Activated naive CD8-positive, alpha-beta T cell treated with anti-CD3 and anti-CD28 coated beads, Interleukin-2, amount 50 U/mL, for 16 hours (primary cell): ENCODE data around the gene RGS1.

Source experiments
- DNase-seq: peaks from one replicate; pipeline ENCODE4 v3.0.0-alpha.2; 2020; ENCODE audit warnings: low read depth, low spot score

Gene RGS1

DNA sequence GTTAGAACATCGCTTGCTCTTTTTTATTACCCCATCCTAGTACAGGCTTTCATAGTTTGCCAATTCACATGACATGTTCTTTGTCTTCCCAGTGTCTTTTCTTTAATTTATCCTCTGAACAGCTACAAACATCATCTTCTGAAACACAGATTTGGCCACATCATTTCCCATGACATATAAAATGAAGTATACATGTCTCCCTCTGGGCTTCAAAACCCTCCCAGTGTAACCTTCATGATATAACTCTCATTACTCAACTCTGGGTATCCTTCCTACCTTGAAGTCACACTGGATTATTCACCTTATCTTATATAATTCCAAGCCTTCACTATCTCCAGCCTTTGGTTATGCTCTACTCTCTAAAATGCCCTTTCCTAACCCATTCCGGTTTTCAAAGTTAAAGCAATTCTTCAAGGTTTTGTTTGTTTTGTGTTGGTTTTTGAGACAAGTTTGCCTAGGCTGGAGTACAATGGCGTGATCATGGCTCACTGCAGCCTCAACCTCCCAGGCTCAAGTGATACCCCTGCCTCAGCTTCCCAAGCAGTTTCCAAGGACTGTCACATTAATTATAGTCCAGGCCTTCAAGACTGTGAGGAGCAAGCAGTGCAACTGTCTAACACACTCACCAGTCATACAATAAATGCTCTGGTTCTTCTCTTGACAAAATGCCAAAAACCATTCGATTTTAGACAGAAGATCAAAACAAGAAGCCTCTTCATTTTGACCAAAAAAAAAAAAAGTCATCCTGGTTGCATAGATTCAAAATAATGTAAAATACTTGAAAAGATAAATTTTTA is 5.8 kb downstream of the RGS1 start:
- DNase-seq, result no peak

DNA sequence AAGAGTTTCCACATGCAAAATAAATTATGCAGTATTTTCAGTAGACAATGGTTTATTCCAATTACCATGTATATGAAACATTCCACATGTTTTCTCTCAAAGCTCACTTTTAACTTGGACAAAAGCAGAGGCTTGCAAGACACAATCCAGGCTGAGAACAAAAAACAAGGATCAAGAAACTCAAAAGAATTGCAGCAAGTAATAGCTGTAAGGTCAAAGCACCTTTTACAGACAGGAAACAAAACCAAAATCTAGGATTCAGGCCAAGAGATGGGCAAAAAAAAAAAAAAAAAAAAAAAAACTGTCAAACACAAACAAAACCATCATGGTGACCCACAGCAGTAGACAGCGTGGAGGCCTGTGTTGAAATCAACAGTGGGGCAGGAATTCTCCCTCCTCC is 9.3 kb downstream of the RGS1 start:
- DNase-seq, result no peak

DNA sequence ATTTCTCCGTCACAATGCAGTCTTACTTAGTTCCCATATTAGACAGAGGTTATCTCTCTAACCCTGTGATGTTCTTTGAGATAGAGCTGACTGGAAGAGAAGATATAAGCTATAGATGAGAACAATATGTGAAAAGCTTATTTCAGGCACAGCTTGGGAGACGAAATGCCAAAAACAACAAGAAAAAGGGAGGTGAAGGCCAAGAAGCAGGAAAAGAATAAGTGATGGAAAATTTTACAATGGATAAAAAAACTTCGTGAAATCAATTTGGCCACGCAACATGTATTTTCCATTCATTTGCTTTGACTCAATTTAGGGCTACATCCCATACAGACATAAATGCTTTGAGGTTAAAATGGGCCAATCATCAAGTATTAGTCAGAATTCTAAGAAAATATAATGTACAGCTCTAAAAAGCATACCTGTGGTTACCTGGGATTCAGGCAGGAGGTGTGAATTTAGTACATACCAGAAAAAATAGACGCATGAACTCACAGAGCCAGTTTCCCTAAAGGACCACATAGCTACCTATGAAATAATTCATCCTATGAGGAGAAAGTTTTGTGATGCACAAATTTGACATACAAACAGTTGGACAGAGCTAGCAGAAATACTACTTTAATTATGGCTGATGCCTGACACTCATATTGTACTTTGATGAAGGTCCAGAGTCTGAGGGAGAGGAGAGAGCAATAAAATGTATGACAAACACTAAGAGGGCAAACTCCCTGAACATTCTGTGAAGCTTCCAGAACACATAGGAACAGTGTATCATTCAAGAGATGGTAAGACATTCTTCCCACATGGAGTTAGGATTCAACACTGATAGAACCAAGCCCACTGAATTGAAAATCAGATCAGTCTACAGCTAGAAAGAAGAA is 12.1 kb downstream of the RGS1 start:
- DNase-seq, result no peak

DNA sequence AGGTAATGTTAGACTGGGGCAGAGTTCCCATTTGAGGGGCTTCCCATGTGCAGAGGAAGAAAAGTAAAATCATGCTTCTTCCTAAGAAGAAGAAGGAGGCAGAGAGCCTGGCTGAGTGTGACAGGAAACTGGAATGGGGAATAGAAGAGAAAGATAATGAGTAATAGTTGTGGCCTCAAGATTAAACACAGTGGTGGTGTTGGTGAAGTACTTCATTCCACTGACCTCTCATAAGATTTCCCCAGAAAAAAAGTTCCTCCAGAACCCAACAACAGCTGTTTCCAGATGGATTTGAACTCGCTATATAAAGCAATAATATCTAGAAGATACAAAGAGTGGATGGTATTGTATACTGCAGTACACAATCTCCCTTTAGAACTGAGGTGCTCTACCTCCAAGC is 13.0 kb downstream of the RGS1 start:
- DNase-seq, result no peak

DNA sequence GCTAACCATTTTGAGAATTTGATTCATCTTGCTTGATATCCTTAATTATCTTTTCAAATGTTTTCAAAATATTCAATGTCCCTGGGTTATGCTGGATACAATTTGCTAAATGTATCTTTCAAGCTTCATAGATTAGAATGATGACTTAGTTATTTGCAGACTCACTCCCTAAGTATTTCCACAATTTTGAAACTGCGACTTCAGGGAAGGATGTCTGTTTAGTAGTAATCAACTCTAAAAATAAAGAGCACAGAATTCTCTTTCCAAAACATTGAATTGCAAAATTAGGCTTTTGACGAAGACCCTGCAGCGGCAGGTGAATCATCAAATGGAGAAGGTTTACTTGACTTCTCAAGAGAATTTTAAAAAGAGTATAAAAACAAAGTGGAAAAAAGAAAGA is 14.2 kb downstream of the RGS1 start:
- no peak for DNase-seq

DNA sequence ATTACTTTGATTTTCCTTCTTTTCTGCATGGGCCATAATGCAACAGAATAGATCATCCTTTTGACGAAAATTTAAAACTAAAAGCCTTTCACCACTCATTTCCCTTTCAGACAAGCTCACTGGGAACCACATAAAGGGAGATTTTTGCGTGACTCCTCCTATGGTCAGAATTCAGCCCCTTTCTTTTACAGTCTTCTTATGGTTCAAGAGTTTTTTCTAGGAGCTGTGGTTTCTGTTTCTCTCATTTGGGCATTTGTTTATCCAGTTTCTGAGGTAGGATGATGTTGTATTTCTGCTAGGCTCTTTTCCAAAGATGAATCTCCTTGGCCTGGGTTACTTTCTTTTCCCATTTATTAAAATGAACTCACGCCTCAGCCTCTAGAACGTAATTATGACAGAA is 16.9 kb downstream of the RGS1 start:
- no peak for DNase-seq

DNA sequence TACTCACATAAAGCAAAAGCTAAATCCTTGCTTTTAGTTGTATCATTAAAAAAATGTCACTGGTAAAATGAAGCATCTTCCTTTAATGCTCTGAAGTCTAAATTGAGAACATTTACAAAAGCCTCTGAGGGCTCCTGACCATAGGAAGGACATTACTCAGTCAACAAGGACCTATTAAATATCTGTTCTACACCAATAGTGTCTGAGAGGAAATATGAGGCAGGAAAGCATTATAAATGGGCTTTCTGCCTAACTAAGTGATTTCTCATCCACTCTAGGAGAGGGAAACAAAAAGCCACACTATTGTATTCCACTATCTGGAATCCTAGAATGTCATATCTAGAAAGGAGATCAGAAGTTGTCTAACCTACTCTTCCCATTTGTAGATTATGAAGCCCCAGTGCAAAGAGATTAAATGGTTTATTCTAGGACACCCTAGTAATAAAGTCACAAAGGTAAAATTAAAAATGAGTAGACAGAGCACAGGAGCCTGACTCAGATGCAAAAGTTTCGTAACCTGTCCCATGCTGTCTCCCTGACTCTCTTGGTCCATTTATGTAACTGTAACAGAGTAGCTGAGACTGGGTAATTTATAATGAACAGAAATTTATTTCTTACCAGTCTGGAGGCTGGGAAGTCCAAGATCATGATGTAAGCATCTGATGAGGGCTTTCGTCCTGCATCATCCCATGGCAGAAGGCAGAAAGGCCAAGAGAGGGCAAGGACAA is 17.6 kb downstream of the RGS1 start:
- no peak for DNase-seq

DNA sequence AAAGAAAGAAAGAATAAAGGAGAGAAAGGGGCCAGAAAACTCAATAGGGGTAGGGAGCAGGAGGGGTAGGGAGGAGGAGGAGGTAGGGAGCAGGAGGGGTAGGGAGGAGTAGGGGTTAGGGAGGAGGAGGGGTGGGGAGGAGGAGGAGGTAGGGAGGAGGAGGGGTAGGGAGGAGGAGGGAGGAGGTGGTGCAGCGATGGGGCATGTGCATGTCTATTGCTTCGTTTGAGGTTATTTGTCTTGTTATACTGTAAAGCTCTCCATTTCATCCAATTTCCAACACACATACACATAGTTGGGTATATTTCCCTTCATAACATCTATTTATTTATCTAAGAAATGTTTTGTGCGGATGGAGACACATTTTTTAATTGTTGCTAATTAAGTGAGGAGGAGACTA is 19.7 kb downstream of the RGS1 start:
- no peak for DNase-seq

DNA sequence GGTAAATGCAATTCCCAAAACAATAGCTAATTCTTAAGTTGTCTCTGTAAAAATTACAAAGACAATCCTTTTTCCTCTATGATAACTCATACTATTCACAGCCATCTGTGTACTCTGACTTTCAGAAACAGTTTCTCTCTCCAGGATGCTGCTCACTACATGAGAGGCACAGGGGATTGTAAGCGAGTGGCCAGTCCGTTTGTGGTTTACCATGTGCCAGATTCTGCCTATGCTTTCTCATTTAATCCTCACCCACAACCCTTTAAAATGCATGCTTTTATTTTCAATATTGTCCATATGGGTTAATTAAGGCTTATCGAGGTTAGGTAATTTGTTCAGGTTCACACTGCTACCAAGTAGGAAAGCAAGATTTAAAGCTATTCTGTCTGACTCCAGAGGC is 23.0 kb downstream of the RGS1 start:
- no peak for DNase-seq

DNA sequence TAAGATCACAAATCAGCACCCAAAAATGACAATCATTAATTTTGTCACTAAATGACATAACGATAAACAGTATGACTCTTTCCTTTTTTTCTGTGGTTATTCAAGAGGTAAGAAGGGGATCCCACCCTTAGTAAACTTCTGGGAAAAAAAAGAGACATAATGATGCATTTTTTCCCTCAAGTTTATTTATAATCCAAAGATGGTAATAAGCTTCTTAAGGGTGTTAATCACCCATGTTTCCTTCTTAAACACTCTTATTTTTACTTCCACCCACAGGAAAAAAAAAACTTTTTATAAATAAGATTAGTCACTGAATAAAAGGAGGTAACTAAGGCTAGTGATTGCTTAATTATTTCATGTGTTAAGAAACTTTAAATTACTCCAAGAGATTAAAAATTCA is 24.7 kb downstream of the RGS1 start:
- no peak for DNase-seq

DNA sequence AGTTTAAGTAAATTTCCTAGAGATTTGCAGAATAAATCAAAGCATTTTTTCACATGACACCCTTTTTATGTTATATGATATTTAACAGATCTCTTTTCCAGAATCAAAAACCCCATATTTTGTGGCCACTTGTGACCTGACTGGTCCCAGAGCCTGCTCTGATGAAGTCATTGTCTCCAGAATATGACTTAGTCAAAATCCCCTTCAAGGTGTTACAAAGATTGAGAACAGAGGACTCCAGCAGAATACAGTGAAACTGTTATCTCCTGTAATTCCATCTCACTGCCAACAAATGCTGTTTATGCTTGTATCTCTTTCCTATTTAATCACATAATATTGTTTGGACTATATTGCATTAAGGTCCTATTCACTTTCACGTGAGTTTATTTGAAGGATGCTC is 25.6 kb downstream of the RGS1 start:
- DNase-seq, result no peak

DNA sequence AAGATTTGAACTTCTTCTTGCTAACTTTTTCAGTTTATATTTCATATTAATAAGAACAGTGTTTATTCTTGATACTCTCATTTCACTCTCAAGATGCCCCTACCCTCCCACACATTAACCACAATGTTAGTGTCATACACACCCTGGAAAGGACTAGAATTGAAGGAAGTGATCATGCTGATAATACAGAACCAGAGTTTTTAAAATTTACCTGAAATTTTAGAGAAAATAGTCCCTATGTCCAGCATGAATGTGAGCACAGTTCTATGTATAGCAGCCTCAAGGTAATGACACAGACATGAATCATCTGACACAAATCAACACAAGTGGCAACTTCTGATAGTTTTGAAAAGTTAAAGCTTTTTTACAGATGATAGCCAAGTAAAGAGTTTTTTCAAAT is 26.0 kb downstream of the RGS1 start:
- no peak for DNase-seq

DNA sequence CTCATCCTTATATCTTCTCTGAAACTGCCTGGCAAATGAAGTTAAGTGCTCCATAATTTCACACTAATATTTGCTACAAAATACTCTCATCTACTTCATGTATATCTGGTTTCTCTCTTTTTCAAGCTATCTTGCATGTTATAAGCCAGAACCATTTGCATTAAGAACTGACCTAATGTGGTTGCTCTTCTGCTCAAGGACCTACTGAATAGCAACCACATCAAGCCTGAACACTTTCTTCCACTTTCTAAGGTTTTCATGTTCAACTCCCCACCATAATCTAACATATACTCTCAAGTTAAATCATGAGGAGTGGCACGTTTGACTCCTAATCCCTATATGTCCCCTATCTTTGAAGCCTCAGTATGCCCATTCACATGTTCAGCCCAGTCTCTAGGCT is 27.2 kb downstream of the RGS1 start:
- no peak for DNase-seq

DNA sequence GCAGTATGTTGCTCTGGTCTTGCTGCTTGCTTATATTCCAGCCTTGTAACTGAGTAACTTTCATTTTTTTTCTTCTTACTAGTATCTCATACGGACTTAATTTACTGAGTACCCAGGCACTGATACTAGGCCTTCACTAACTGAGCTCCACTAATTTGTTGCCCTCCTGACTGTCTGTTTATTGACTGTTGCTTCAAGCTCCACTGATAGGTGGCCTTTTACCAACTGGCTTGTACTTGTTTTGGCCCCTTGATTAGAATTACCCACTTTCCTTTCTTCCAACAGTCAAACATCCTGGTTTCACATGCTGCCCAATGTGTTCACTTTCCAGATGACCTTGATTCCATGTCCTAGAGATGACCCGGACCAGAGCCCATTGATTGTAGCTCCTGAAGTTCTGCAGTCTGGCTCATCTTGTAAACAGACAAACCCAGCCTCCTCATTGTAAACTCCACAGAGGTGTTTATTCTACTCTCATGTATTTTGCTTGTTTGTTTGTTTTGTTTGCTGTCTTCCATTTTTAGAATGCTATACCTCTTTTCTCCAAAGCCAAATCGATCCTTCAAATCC is 27.7 kb downstream of the RGS1 start:
- DNase-seq, result no peak

DNA sequence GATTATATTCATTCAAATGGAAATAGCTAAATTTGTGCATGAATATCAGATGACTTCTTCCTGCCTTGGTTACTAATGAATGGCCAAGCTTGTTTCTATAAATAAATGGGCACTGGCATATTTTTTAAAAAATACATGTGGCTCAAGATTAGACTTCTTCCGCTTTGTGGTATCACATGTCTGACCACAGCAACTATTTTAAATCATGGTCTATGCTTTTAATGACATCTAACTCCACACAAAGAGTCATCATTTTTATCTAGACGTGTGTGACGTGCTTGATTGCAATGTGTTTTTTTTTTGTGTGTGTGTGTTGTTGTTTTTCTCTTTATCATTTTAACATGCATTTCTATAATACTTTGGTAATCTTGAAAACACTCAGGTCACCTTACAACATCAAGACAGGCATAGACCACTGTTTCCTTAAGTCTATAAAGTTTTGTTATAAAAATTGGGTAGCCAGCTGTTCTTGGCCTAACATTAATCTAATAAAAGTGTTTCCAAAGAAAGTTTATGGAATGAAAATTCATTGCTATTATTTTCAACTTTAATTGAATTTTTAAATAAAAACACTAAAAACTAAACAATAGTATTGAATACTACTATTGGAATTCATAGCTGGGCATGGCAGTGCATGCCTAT is 29.5 kb downstream of the RGS1 start:
- no peak for DNase-seq

DNA sequence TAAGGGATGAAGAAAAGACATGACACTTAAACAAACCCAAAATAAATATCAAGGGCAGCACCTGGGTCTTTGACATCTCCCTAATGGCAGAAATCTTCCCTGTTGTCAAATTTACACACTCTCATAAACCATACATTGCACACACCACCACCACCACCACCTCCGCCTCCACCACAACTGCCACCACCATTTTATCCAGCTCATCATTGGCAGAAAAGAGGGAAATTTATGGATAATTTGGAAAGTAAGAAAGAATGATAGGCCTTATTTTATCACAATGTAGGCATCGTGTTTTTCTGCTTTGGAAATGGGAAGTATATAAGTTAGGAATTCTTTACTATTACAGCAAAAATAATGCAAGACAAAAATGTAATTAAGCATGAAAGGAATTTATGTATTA is 33.1 kb downstream of the RGS1 start:
- no peak for DNase-seq

DNA sequence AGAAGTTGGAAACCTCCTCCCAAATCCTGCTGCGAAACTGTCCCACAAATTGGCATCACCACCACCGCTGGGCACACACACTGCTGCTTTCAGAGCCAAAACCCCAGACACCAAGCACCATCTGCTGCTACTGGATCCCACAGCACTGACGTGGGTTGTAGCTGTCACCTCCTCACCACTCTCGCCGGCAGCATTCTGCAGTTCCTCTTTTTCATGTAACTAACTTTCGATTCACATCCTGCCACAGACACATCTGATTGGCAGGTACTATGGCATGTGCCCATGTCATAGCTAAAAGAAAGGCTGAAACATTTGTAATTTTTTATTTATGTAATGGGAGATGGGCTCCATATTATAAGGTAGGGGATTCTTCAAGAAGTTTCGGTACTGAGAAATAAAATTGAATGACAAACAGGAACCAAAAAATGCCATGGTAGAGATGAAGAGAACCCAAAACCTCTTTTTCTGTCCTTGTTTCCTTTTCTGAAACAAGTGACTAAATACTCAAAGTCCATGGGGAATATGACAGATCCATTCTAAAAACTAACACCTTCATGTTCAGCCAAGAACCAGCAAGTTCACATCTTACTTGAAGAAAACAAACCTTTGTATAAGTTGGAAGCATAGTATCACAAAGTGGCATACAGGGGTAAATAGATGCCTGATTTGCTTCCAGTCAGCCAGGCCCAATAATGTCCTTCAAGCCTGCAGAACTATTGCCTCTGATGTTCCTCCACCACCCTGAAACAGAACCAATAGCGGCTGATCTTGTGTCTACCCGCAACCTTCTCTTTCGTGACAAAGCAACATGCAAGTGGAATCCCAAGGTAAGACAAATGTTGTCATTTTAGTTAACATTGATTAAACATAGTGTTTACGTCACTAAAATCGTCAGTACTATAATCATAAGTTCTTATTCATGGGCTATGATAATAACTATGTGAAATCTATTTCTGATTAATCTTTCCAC is 33.8 kb downstream of the RGS1 start:
- DNase-seq, result peak; percentile 1

DNA sequence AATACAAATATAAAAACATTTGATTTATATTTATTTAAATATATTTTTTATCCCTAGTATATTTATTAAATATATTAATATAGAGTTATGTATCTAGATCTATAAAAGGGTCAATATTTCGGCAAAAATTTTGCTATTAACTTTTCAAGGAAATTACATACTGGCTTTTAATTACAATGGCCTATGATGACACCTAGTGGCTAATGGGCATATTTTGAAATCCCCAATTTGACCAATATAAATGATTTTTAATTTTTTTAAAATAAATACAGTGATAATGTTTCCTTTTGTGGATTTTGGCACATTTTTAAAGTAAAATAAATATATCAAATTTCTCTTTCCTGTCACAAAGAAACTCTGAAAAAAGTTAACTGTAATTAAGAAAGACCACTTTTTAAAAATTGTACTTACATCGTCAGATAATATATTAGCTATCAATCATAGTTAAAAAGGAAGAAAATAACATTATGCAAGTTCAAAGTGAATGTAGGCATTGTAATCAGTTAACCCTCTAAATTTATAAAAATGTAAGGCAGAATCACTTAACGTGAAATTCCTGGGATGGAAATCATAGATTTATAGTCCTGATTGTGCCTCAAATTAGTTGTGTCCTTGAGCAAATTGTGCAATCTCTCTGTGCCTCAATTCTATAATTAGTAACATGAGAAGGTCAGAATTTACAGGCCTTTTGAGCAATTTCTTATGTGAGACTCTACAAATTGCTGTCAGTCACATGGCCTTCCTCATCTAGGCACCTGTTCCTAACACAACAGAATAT is 34.7 kb downstream of the RGS1 start:
- no peak for DNase-seq

DNA sequence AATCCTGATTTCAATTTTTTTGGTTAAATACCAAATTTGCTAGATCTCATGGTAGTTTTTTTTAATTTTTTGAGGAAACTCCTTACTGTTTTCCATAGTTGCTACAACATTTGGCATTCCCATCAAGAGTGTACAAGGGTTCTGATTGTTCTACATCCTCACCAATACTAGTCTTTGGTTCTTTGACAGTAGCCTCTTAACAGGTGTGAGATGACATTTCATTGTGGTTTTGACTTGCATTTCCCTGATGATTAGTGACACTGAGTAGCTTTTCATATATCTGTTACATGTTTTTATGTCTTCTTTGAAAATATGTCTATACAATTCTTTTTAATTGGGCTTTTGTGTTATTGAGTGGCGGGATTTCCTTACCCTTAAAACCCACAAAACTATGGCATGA is 39.5 kb downstream of the RGS1 start:
- no peak for DNase-seq
